HepG2 (cell line): ENCODE results near the gene POLR1G. TPM values are rescaled to one million over a fixed set of nuclear protein-coding genes. Genes with fewer than 3 reads are reported as not detected.

Experiments used
- ATAC-seq: fragments of 200-7000 bp; cut with Tn5 transposase; 3 replicates; pipeline ENCODE4 v1.9.1; 2020; ENCODE audit warnings: mild to moderate bottlenecking, moderate library complexity
- BruUV-seq: library from RNA; stranded (reverse); fragments of 400-500 nt; replicated peaks from 2 replicates; lab custom pipeline; 2021; lab: Mats Ljungman, UMichigan
- CTCF ChIA-PET: fragments of 300-600 bp; formaldehyde crosslinking; extraction: SDS; loops from one replicate; lab custom pipeline; 2021; ENCODE audit warnings: low total read pairs, inconsistent platforms, low intra/inter-chr PET ratio; lab: Yijun Ruan, JAX
- POLR2A ChIA-PET: fragments of 350-600 bp; sonication (Branson Sonifier 250); formaldehyde crosslinking; loops from one replicate; lab custom pipeline; 2020; ENCODE audit warnings: antibody characterized with exemption, inconsistent platforms; lab: Yijun Ruan, JAX
- DNase-seq: peaks from one replicate; pipeline ENCODE4 v3.0.0-alpha.2; 2015; ENCODE audit warnings: low spot score
- FAIRE-seq: peaks from 3 replicates; lab custom pipeline; 2011; peaks lifted over from hg19 to GRCh38; lab: Jason Lieb, UNC
- H2AFZ ChIP-seq: one replicate; pipeline ENCODE4 v1.6.1; 2011; ENCODE audit warnings: low read length, inconsistent platforms
- H3K27ac ChIP-seq: fragments of 300-600 bp; 3 replicates; pipeline ENCODE4 v1.8.0; 2011; ENCODE audit warnings: mixed run types, mild to moderate bottlenecking, mixed read lengths, low read length, inconsistent platforms; ENCODE audit not compliant: insufficient read depth; ENCODE audit errors: extremely low read length
- H3K27me3 ChIP-seq, 2 experiments: fragments of 200-600 bp in 1 of 2; 2 replicates in 1 of 2; 3 replicates in 1 of 2; pipeline versions ENCODE4 v1.6.0 to v1.8.0; 2011; ENCODE audit warnings: low read length in 2 of 2, mild to moderate bottlenecking in 2 of 2, moderate library complexity in 2 of 2, inconsistent platforms in 1 of 2; ENCODE audit not compliant: insufficient read depth in 2 of 2, control insufficient read depth in 1 of 2
- H3K36me3 ChIP-seq, 2 experiments: fragments of 200-600 bp in 1 of 2; replicated peaks in 1 of 2; 2 replicates in 1 of 2; 3 replicates in 1 of 2; pipeline versions ENCODE4 v1.5.1 to v1.8.0; 2011; ENCODE audit warnings: low read length in 2 of 2, inconsistent platforms in 1 of 2; ENCODE audit not compliant: insufficient read depth in 2 of 2, control insufficient read depth in 1 of 2
- H3K4me1 ChIP-seq: 2 replicates; pipeline ENCODE4 v1.5.1; 2012; ENCODE audit warnings: low read length, inconsistent platforms; ENCODE audit not compliant: insufficient read depth
- H3K4me2 ChIP-seq: 2 replicates; pipeline ENCODE4 v1.6.0; 2011; ENCODE audit warnings: low read depth, low read length, inconsistent platforms
- H3K4me3 ChIP-seq, 3 experiments: fragments of 200-600 bp in 1 of 3; sonication (generic), shearing (Covaris generic) in 1 of 3; replicated peaks in 1 of 3; 2 replicates each; pipeline ENCODE4 v1.5.1; 2011 to 2016; ENCODE audit warnings: low read length in 3 of 3, inconsistent platforms in 2 of 3, low read depth in 2 of 3, mild to moderate bottlenecking in 2 of 3, control low read depth in 1 of 3, mixed read lengths in 1 of 3; ENCODE audit not compliant: insufficient read depth in 1 of 3
- H3K79me2 ChIP-seq: one replicate; pipeline ENCODE4 v1.6.1; 2011; ENCODE audit warnings: low read length, inconsistent platforms; ENCODE audit not compliant: insufficient read depth
- H3K9ac ChIP-seq: 2 replicates; pipeline ENCODE4 v1.6.0; 2011; ENCODE audit warnings: mild to moderate bottlenecking, low read depth, low read length, inconsistent platforms; ENCODE audit not compliant: insufficient read depth
- H3K9me3 ChIP-seq: 2 replicates; pipeline ENCODE4 v1.5.1; 2012; ENCODE audit warnings: mild to moderate bottlenecking, low read length
- H4K20me1 ChIP-seq: 2 replicates; pipeline ENCODE4 v1.6.0; 2011; ENCODE audit warnings: inconsistent platforms, mild to moderate bottlenecking, low read length, moderate library complexity; ENCODE audit not compliant: insufficient read depth
- EP300 ChIP-seq, 3 experiments: sonication (generic) in 1 of 3; formaldehyde crosslinking in 1 of 3; IDR thresholded peaks; 2 replicates each; pipeline versions ENCODE4 v1.5.1 to v1.6.1; 2011 to 2020; ENCODE audit warnings: low read depth in 2 of 3, low read length in 2 of 3, borderline replicate concordance in 1 of 3, improper control_type of control experiment in 1 of 3, mild to moderate bottlenecking in 1 of 3, missing genetic modification reagents in 1 of 3, moderate library complexity in 1 of 3
- FOXK2 ChIP-seq: fragments of 450-650 bp; IDR thresholded peaks from 2 replicates; pipeline ENCODE4 v1.6.1; 2016
- HMGXB4 ChIP-seq, 2 experiments: sonication (generic) in 1 of 2; formaldehyde crosslinking in 1 of 2; IDR thresholded peaks; 2 replicates each; pipeline versions ENCODE4 v1.4.0 to v1.6.1; 2018 to 2020; ENCODE audit warnings: missing genetic modification reagents in 2 of 2, borderline replicate concordance in 1 of 2, low read depth in 1 of 2, mild to moderate bottlenecking in 1 of 2, missing biosample characterization in 1 of 2
- KLF12 ChIP-seq: sonication (generic); formaldehyde crosslinking; IDR thresholded peaks from 2 replicates; pipeline ENCODE4 v1.4.0; 2020; ENCODE audit warnings: missing genetic modification reagents, borderline replicate concordance
- MYNN ChIP-seq: sonication (generic); formaldehyde crosslinking; IDR thresholded peaks from 2 replicates; pipeline ENCODE4 v1.4.0; 2020; ENCODE audit warnings: mild to moderate bottlenecking, low read depth, missing genetic modification reagents
- NFE2L1 ChIP-seq: sonication (generic); formaldehyde crosslinking; IDR thresholded peaks from 2 replicates; pipeline ENCODE4 v1.4.0; 2020; ENCODE audit warnings: missing genetic modification reagents, mild to moderate bottlenecking, borderline replicate concordance
- NFIC ChIP-seq: IDR thresholded peaks from 2 replicates; pipeline ENCODE4 v1.6.1; 2012; ENCODE audit warnings: mild to moderate bottlenecking, low read length, inconsistent platforms
- ZBTB43 ChIP-seq: sonication (generic); formaldehyde crosslinking; conservative IDR thresholded peaks from 2 replicates; pipeline ENCODE4 v1.4.0; 2020; ENCODE audit warnings: missing genetic modification reagents
- ZBTB7B ChIP-seq: sonication (generic); formaldehyde crosslinking; IDR thresholded peaks from 2 replicates; pipeline ENCODE4 v1.4.0; 2020; ENCODE audit warnings: missing genetic modification reagents
- ZFP82 ChIP-seq: sonication (generic); formaldehyde crosslinking; IDR thresholded peaks from 2 replicates; pipeline ENCODE4 v1.5.1; 2020; ENCODE audit warnings: mild to moderate bottlenecking, missing genetic modification reagents, borderline replicate concordance
- ZNF251 ChIP-seq: sonication (generic); formaldehyde crosslinking; IDR thresholded peaks from 2 replicates; pipeline ENCODE4 v1.9.0; 2021; ENCODE audit warnings: mild to moderate bottlenecking, missing genetic modification reagents
- ZNF407 ChIP-seq: sonication (generic); formaldehyde crosslinking; IDR thresholded peaks from one replicate; pipeline ENCODE4 v1.5.1; 2020; ENCODE audit warnings: mild to moderate bottlenecking, missing genetic modification reagents; ENCODE audit errors: not compliant biosample characterization
- ZNF543 ChIP-seq: sonication (generic); formaldehyde crosslinking; IDR thresholded peaks from 2 replicates; pipeline ENCODE4 v1.4.0; 2020; ENCODE audit warnings: mild to moderate bottlenecking, missing genetic modification reagents
- WGBS: methylation state at CpG from one replicate; pipeline ENCODE4 v1.1.6; 2017; ENCODE audit warnings: low lambda C conversion rate; 5-methylcytosine and 5-hydroxymethylcytosine counted together
- in situ Hi-C: cut with HindIII; loops from 2 replicates; pipeline ENCODE4 v1.10.0; 2017; ENCODE audit warnings: low pct_unique_long_range_greater_than_20kb; ENCODE audit not compliant: extremely low pct_ligation_motif_present
- intact Hi-C: fragments of 100-400 bp; cut with micrococcal nuclease; formaldehyde crosslinking; loops from one replicate; pipeline ENCODE4 v1.10.0; 2022; ENCODE audit not compliant: unreplicated experiment
- polyA plus RNA-seq, 8 experiments: library from polyadenylated mRNA; depleted of rRNA in 3 of 8; stranded (reverse) in 7 of 8; unstranded in 1 of 8; fragments of >200 nt; fragmentation: Illumina TruSeq in 4 of 8; extraction: Trizol in 4 of 8; gene quantifications; 2 replicates each; pipeline versions ENCODE4 v1.2.1 to v1.2.3, GENCODE V29; 2011 to 2016; ENCODE audit warnings: low read depth in 4 of 8, missing spikeins in 1 of 8, mixed read lengths in 1 of 8; ENCODE audit not compliant: insufficient read depth in 1 of 8
- total RNA-seq, 5 experiments: library from RNA; depleted of rRNA; stranded (reverse); fragments of >200 nt; fragmentation: Illumina TruSeq; extraction: Trizol; gene quantifications; 2 replicates each; pipeline ENCODE4 v1.2.3, GENCODE V29; 2016; ENCODE audit warnings: low read depth in 1 of 5

The POLR1G gene
- total and polyA plus RNA-seq, 2 of the 13 experiments (the other 11 are each of a cell fraction or from before 2014, with no cell fraction given) = 3.5 to 20.8 TPM

GRCh38 chr19:45400192-45400591, 6.3 kb upstream of the POLR1G start:
- WGBS = 100% methylated on average over 5 of the region's 6 CpGs
- FAIRE-seq (no peak), DNase-seq (no peak), ATAC-seq (no peak)
- Histone ChIP-seq H3K4me1 (peaks cover 18% of the 10 kb centered on the region), H3K79me2 (peaks cover 11% of the 10 kb centered on the region), H3K4me2 (no peak overlapping the region), H3K36me3 (peaks cover 0 to 6% of the 10 kb centered on the region in 2 experiments; a peak in 1 of 5 replicates), H3K27ac (no peak overlapping the region), H3K9me3 (no peaks in the 10 kb centered on the region), H3K4me3 (no peak overlapping the region), H2AFZ (no peak overlapping the region), H3K27me3 (no peaks in the 10 kb centered on the region; a peak in 2 of 5 replicates), H4K20me1 (no peaks in the 10 kb centered on the region), H3K9ac (no peak overlapping the region)
- ChIA-PET POLR2A (no interaction called here), CTCF (no interaction called here)
- intact Hi-C loops = no loop called here
- in situ Hi-C loops = no loop called here
- BruUV-seq = no TSS peak
- TF ChIP-seq ZNF407 (CRISPR knock-in tag) (no peak), ZNF543 (CRISPR knock-in tag) (no peak), MYNN (no peak), HMGXB4 (CRISPR knock-in tag; IDR thresholded peaks at IDR 0.05; ENCODE audit: borderline replicate concordance in 1 of 2, low read depth in 1 of 2) (no peak), ZBTB43 (no peak), NFIC (no peak), ZNF251 (CRISPR knock-in tag) (no peak), NFE2L1 (CRISPR knock-in tag) (no peak), KLF12 (CRISPR knock-in tag) (no peak), EP300 (IDR thresholded peaks at IDR 0.05; ENCODE audit: low read depth in 2 of 2, low read length in 2 of 2) (no peak), EP300 (CRISPR knock-in tag; IDR thresholded peaks at IDR 0.05; ENCODE audit: borderline replicate concordance) (no peak), ZBTB7B (no peak), FOXK2 (no peak), ZFP82 (CRISPR knock-in tag) (no peak)
